DND-41 (cell line): ENCODE measurements around the gene CRACDL.

Source experiments
- ATAC-seq: fragments of 200-7000 bp; cut with Tn5 transposase; 3 replicates; pipeline ENCODE4 v1.9.1; 2021; ENCODE audit warnings: low read depth; ENCODE audit not compliant: insufficient read depth
- DNase-seq: peaks from one replicate; pipeline ENCODE4 v3.0.0-alpha.2; 2020
- H2AFZ ChIP-seq: 2 replicates; pipeline ENCODE4 v1.6.0; 2012; ENCODE audit warnings: low read depth, low read length
- H3K27ac ChIP-seq: 2 replicates; pipeline ENCODE4 v1.5.1; 2012; ENCODE audit warnings: low read length, inconsistent platforms
- H3K27me3 ChIP-seq: fragments of 200-600 bp; sonication (generic); 2 replicates; pipeline ENCODE4 v1.6.0; 2012; ENCODE audit warnings: low read length, mild to moderate bottlenecking, inconsistent platforms; ENCODE audit not compliant: insufficient read depth, poor library complexity
- H3K36me3 ChIP-seq: 2 replicates; pipeline ENCODE4 v1.5.1; 2012; ENCODE audit warnings: low read length, inconsistent platforms; ENCODE audit not compliant: insufficient read depth
- H3K4me1 ChIP-seq: 2 replicates; pipeline ENCODE4 v1.5.1; 2012; ENCODE audit warnings: mild to moderate bottlenecking, low read length; ENCODE audit not compliant: insufficient read depth
- H3K4me2 ChIP-seq: 2 replicates; pipeline ENCODE4 v1.6.0; 2012; ENCODE audit warnings: mild to moderate bottlenecking, moderate library complexity, low read length, inconsistent platforms; ENCODE audit not compliant: insufficient read depth
- H3K4me3 ChIP-seq, 2 experiments: fragments of 200-600 bp in 1 of 2; shearing (Covaris generic) in 1 of 2; 2 replicates each; pipeline ENCODE4 v1.5.1; 2012 to 2016; ENCODE audit warnings: inconsistent platforms in 2 of 2, low read length in 2 of 2, mild to moderate bottlenecking in 2 of 2, low read depth in 1 of 2, moderate library complexity in 1 of 2
- H3K79me2 ChIP-seq: 2 replicates; pipeline ENCODE4 v1.6.0; 2012; ENCODE audit warnings: low read length, inconsistent platforms; ENCODE audit not compliant: insufficient read depth
- H3K9ac ChIP-seq: 2 replicates; pipeline ENCODE4 v1.6.0; 2012; ENCODE audit warnings: low read depth, mild to moderate bottlenecking, inconsistent platforms, low read length, moderate library complexity
- H3K9me3 ChIP-seq: 2 replicates; pipeline ENCODE4 v1.5.1; 2012; ENCODE audit warnings: low read length, moderate library complexity, mild to moderate bottlenecking, inconsistent platforms; ENCODE audit not compliant: insufficient read depth, severe bottlenecking
- H4K20me1 ChIP-seq: 2 replicates; pipeline ENCODE4 v1.6.0; 2012; ENCODE audit warnings: low read length; ENCODE audit not compliant: insufficient read depth
- CTCF ChIP-seq: IDR thresholded peaks from 2 replicates; pipeline ENCODE4 v1.5.1; 2012; ENCODE audit warnings: borderline replicate concordance, low read length, moderate library complexity, mild to moderate bottlenecking; ENCODE audit not compliant: poor library complexity, severe bottlenecking; ENCODE audit errors: extremely low read depth
- EZH2 ChIP-seq: IDR thresholded peaks from 3 replicates; pipeline ENCODE4 v1.6.1; 2012; ENCODE audit warnings: borderline replicate concordance, low read depth, mild to moderate bottlenecking, moderate library complexity, low read length, inconsistent platforms; ENCODE audit not compliant: severe bottlenecking

The CRACDL gene

GRCh38 chr2:98871506-98871905 lies 64.5 kb downstream of the CRACDL start:
- H3K27ac ChIP-seq, result no peak overlapping the region
- H4K20me1 ChIP-seq, result no peaks in the 10 kb centered on the region
- H3K9ac ChIP-seq, result no peak overlapping the region
- no peaks in the 10 kb centered on the region for H3K36me3 ChIP-seq
- no peak overlapping the region for H3K4me2 ChIP-seq
- H3K9me3 ChIP-seq, result no peaks in the 10 kb centered on the region
- no peak for TF ChIP-seq EZH2
- no peak for TF ChIP-seq CTCF
- H3K27me3 ChIP-seq, result no peaks in the 10 kb centered on the region
- H2AFZ ChIP-seq, result no peak overlapping the region
- no peaks in the 10 kb centered on the region for H3K4me1 ChIP-seq
- H3K79me2 ChIP-seq, result no peaks in the 10 kb centered on the region
- ATAC-seq (no peak), DNase-seq (no peak)
- H3K4me3 ChIP-seq, result no peak overlapping the region

- ATAC-seq, result no peak
- DNase-seq, result no peak
- Histone ChIP-seq H3K36me3 (no peaks in the 10 kb centered on the region), H3K9me3 (no peaks in the 10 kb centered on the region), H3K4me2 (no peak overlapping the region), H3K27ac (no peak overlapping the region), H2AFZ (no peak overlapping the region), H3K4me1 (no peaks in the 10 kb centered on the region), H4K20me1 (no peaks in the 10 kb centered on the region), H3K79me2 (no peaks in the 10 kb centered on the region), H3K4me3 (no peak overlapping the region), H3K27me3 (no peaks in the 10 kb centered on the region), H3K9ac (no peak overlapping the region)
- TF ChIP-seq EZH2 (no peak), CTCF (no peak)
Observed at GRCh38 chr2:98870516-98871158, 65.4 kb downstream of the CRACDL start.

GRCh38 chr2:98869870-98870269 lies 66.2 kb downstream of the CRACDL start:
- H3K4me1 ChIP-seq, result no peaks in the 10 kb centered on the region
- H3K4me3 ChIP-seq, result no peak overlapping the region
- H3K4me2 ChIP-seq, result no peak overlapping the region
- no peak for ATAC-seq
- no peak overlapping the region for H3K27ac ChIP-seq
- no peaks in the 10 kb centered on the region for H3K79me2 ChIP-seq
- H4K20me1 ChIP-seq, result no peaks in the 10 kb centered on the region
- no peak for TF ChIP-seq EZH2
- no peak for TF ChIP-seq CTCF
- no peak overlapping the region for H3K9ac ChIP-seq
- no peak overlapping the region for H2AFZ ChIP-seq
- no peaks in the 10 kb centered on the region for H3K9me3 ChIP-seq
- DNase-seq, result no peak
- H3K27me3 ChIP-seq, result no peaks in the 10 kb centered on the region
- H3K36me3 ChIP-seq, result no peaks in the 10 kb centered on the region

GRCh38 chr2:98869272-98869641 lies 66.8 kb downstream of the CRACDL start:
- TF ChIP-seq EZH2 (no peak), CTCF (no peak)
- ATAC-seq, result no peak
- Histone ChIP-seq H4K20me1 (no peaks in the 10 kb centered on the region), H3K27ac (no peak overlapping the region), H3K4me2 (no peak overlapping the region), H3K27me3 (no peaks in the 10 kb centered on the region), H3K9ac (no peak overlapping the region), H3K79me2 (no peaks in the 10 kb centered on the region), H3K4me1 (no peaks in the 10 kb centered on the region), H3K9me3 (no peaks in the 10 kb centered on the region), H3K36me3 (no peaks in the 10 kb centered on the region), H3K4me3 (no peak overlapping the region), H2AFZ (no peak overlapping the region)
- no peak for DNase-seq
